GM12878 (cell line): Measurements from ENCODE around the gene ERCC3. TPM values are rescaled to one million over a fixed set of nuclear protein-coding genes. Genes with fewer than 3 reads are reported as not detected.

Experiments
- KDM1A ChIP-seq: fragments of 200-600 bp; sonication (generic); IDR thresholded peaks from 2 replicates; pipeline ENCODE4 v1.6.1; 2016; ENCODE audit warnings: borderline replicate concordance
- polyA plus RNA-seq, 11 experiments: library from polyadenylated mRNA; depleted of rRNA in 4 of 11; unstranded in 6 of 11; stranded (reverse) in 5 of 11; fragments of >200 nt; fragmentation: Nextera tagmentation in 4 of 11; fragmentation: Illumina TruSeq in 1 of 11; extraction: Ambion mirVana in 4 of 11; extraction: Trizol in 1 of 11; gene quantifications; 1 replicate in 1 of 11; 2 replicates in 10 of 11; pipeline versions ENCODE4 v1.2.1 to v1.2.3, GENCODE V29; 2011 to 2016; ENCODE audit warnings: inconsistent platforms in 2 of 11, missing spikeins in 2 of 11, low read depth in 1 of 11
- total RNA-seq, 4 experiments: library from RNA; depleted of rRNA in 3 of 4; stranded (reverse); fragments of >200 nt in 3 of 4; fragmentation: Illumina TruSeq in 1 of 4; extraction: Trizol in 1 of 4; gene quantifications; 2 replicates each; pipeline versions ENCODE4 v1.2.1 to v1.2.3, GENCODE V29; 2013 to 2021
- TF ChIP-seq, protein P1 (sequence below): IDR thresholded peaks from 2 replicates; pipeline ENCODE4 v1.6.1; 2012; ENCODE audit warnings: improper control_type of control experiment, low read depth, low read length; ENCODE audit not compliant: insufficient replicate concordance
- TF ChIP-seq, protein P2 (sequence below): fragments of 450-650 bp; IDR thresholded peaks from 2 replicates; pipeline ENCODE4 v1.6.1; 2017; ENCODE audit warnings: mild to moderate bottlenecking, moderate library complexity

ERCC3 gene
- total and polyA plus RNA-seq, 10 of the 15 experiments (the other 5 are each of a cell fraction or from before 2014, with no cell fraction given): 17.1 to 64.8 (median 42.8) TPM

DNA sequence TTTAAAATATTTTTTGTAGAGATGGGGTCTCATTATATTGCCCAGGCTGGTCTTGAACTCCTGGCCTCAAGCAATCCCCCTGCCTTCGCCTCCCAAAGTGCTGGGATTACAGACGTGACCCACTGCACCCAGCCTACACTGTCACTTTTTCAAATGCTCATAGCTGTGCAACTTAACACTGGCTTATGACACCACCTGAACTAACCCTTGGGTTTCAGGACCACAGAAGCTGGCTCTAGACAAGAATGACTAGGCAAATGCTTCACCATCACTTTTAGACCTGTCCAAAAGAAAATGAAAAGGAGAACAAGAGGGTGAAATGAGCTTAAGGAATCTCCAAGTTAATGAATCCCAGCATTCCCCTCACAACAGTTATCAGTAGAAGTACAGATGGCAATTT is 13.3 kb downstream of the ERCC3 start (continued):
- TF ChIP-seq KDM1A: no peak
- TF ChIP-seq, protein P1, sequence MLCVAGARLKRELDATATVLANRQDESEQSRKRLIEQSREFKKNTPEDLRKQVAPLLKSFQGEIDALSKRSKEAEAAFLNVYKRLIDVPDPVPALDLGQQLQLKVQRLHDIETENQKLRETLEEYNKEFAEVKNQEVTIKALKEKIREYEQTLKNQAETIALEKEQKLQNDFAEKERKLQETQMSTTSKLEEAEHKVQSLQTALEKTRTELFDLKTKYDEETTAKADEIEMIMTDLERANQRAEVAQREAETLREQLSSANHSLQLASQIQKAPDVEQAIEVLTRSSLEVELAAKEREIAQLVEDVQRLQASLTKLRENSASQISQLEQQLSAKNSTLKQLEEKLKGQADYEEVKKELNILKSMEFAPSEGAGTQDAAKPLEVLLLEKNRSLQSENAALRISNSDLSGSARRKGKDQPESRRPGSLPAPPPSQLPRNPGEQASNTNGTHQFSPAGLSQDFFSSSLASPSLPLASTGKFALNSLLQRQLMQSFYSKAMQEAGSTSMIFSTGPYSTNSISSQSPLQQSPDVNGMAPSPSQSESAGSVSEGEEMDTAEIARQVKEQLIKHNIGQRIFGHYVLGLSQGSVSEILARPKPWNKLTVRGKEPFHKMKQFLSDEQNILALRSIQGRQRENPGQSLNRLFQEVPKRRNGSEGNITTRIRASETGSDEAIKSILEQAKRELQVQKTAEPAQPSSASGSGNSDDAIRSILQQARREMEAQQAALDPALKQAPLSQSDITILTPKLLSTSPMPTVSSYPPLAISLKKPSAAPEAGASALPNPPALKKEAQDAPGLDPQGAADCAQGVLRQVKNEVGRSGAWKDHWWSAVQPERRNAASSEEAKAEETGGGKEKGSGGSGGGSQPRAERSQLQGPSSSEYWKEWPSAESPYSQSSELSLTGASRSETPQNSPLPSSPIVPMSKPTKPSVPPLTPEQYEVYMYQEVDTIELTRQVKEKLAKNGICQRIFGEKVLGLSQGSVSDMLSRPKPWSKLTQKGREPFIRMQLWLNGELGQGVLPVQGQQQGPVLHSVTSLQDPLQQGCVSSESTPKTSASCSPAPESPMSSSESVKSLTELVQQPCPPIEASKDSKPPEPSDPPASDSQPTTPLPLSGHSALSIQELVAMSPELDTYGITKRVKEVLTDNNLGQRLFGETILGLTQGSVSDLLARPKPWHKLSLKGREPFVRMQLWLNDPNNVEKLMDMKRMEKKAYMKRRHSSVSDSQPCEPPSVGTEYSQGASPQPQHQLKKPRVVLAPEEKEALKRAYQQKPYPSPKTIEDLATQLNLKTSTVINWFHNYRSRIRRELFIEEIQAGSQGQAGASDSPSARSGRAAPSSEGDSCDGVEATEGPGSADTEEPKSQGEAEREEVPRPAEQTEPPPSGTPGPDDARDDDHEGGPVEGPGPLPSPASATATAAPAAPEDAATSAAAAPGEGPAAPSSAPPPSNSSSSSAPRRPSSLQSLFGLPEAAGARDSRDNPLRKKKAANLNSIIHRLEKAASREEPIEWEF: no peak
- TF ChIP-seq, protein P2, sequence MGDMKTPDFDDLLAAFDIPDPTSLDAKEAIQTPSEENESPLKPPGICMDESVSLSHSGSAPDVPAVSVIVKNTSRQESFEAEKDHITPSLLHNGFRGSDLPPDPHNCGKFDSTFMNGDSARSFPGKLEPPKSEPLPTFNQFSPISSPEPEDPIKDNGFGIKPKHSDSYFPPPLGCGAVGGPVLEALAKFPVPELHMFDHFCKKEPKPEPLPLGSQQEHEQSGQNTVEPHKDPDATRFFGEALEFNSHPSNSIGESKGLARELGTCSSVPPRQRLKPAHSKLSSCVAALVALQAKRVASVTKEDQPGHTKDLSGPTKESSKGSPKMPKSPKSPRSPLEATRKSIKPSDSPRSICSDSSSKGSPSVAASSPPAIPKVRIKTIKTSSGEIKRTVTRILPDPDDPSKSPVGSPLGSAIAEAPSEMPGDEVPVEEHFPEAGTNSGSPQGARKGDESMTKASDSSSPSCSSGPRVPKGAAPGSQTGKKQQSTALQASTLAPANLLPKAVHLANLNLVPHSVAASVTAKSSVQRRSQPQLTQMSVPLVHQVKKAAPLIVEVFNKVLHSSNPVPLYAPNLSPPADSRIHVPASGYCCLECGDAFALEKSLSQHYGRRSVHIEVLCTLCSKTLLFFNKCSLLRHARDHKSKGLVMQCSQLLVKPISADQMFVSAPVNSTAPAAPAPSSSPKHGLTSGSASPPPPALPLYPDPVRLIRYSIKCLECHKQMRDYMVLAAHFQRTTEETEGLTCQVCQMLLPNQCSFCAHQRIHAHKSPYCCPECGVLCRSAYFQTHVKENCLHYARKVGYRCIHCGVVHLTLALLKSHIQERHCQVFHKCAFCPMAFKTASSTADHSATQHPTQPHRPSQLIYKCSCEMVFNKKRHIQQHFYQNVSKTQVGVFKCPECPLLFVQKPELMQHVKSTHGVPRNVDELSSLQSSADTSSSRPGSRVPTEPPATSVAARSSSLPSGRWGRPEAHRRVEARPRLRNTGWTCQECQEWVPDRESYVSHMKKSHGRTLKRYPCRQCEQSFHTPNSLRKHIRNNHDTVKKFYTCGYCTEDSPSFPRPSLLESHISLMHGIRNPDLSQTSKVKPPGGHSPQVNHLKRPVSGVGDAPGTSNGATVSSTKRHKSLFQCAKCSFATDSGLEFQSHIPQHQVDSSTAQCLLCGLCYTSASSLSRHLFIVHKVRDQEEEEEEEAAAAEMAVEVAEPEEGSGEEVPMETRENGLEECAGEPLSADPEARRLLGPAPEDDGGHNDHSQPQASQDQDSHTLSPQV: no peak
